Measurements from ENCODE around the gene ARHGAP40.

DNA sequence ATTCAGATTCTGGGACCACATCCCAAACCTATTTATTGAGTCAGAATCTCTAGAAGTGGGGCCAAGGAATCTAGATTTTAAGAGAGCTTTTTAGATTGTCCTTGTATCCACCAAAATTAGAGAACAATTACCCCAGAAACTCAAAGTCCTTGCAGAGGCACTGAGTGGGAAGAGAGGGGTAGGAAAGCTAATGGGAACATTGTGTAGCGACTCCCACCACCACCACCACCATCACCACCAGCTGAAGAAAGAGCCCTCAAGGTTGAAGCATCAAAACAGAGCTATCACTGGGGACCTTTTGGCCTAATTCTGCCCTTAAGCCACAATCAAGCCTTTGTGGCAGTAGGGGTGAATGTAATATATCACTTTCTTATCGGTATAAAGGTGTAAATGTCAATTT is 83.7 kb downstream of the ARHGAP40 start:
- TF ChIP-seq, protein P1, sequence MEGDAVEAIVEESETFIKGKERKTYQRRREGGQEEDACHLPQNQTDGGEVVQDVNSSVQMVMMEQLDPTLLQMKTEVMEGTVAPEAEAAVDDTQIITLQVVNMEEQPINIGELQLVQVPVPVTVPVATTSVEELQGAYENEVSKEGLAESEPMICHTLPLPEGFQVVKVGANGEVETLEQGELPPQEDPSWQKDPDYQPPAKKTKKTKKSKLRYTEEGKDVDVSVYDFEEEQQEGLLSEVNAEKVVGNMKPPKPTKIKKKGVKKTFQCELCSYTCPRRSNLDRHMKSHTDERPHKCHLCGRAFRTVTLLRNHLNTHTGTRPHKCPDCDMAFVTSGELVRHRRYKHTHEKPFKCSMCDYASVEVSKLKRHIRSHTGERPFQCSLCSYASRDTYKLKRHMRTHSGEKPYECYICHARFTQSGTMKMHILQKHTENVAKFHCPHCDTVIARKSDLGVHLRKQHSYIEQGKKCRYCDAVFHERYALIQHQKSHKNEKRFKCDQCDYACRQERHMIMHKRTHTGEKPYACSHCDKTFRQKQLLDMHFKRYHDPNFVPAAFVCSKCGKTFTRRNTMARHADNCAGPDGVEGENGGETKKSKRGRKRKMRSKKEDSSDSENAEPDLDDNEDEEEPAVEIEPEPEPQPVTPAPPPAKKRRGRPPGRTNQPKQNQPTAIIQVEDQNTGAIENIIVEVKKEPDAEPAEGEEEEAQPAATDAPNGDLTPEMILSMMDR (IDR thresholded peaks at IDR 0.05; ENCODE audit: low read depth, low read length) = no peak
- TF ChIP-seq POLR2A (IDR thresholded peaks at IDR 0.05; ENCODE audit: extremely low read depth, insufficient read length) (no peak), MYC (IDR thresholded peaks at IDR 0.05; ENCODE audit: low read depth, low read length) (no peak)
- TF ChIP-seq, protein P2, sequence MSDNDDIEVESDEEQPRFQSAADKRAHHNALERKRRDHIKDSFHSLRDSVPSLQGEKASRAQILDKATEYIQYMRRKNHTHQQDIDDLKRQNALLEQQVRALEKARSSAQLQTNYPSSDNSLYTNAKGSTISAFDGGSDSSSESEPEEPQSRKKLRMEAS (IDR thresholded peaks at IDR 0.05; ENCODE audit: low read depth, low read length) = no peak

All from NB4 (cell line).